HCT116 (cell line): Measurements from ENCODE around the gene TXNDC11. TPM values are rescaled to one million over a fixed set of nuclear protein-coding genes. Genes with fewer than 3 reads are reported as not detected.

Experiments
- ATAC-seq: fragments of 200-7000 bp; cut with Tn5 transposase; 2 replicates; pipeline ENCODE4 v1.9.1; 2020; ENCODE audit warnings: mild to moderate bottlenecking, moderate library complexity
- BruUV-seq: library from RNA; stranded (reverse); fragments of 400-500 nt; replicated peaks from 2 replicates; lab custom pipeline; 2021; lab: Mats Ljungman, UMichigan
- CTCF ChIA-PET: fragments of 300-600 bp; sonication (Branson Sonifier 250); formaldehyde crosslinking; loops from one replicate; lab custom pipeline; 2021; ENCODE audit warnings: antibody characterized with exemption; lab: Charles Lee
- POLR2A ChIA-PET: fragments of 300-600, 350-600 bp; sonication (Branson Sonifier 250); formaldehyde crosslinking; loops from one replicate; lab custom pipeline; 2021; ENCODE audit warnings: antibody characterized with exemption; lab: Charles Lee
- RAD21 ChIA-PET, 2 experiments: fragments of 300-600 bp; sonication (Branson Sonifier 250); formaldehyde crosslinking; loops; one replicate each; lab custom pipeline; 2023; ENCODE audit warnings: low total read pairs in 2 of 2; ENCODE audit not compliant: uncharacterized antibody in 2 of 2, unreplicated experiment in 2 of 2, low non-redundant PET in 1 of 2; lab: Charles Lee
- DNase-seq: peaks from one replicate; pipeline ENCODE4 v3.0.0-alpha.2; 2010; ENCODE audit warnings: low read depth, low spot score
- H2AFZ ChIP-seq: fragments of 200-600 bp; shearing (Covaris generic), sonication (generic); 2 replicates; pipeline ENCODE4 v1.6.1; 2017; ENCODE audit warnings: low read depth, mixed run types, mixed read lengths, antibody characterized with exemption, low read length; ENCODE audit not compliant: poor library complexity, severe bottlenecking
- H3K27ac ChIP-seq: 2 replicates; pipeline ENCODE4 v1.5.1; 2012; ENCODE audit warnings: low read depth, low read length
- H3K27me3 ChIP-seq: fragments of 200-600 bp; sonication (generic); 2 replicates; pipeline ENCODE4 v1.6.1; 2016; ENCODE audit warnings: mixed run types, low read length, mixed read lengths; ENCODE audit not compliant: insufficient read depth
- H3K36me3 ChIP-seq, 2 experiments: fragments of 200-500 bp in 1 of 2; fragments of 200-600 bp in 1 of 2; sonication (Bioruptor generic) in 1 of 2; sonication (generic) in 1 of 2; 2 replicates each; pipeline versions ENCODE4 v1.5.1 to v1.6.1; 2014 to 2016; ENCODE audit warnings: low read length in 2 of 2, inconsistent platforms in 1 of 2, mixed read lengths in 1 of 2, mixed run types in 1 of 2; ENCODE audit not compliant: insufficient read depth in 2 of 2, control insufficient read depth in 1 of 2
- H3K4me1 ChIP-seq, 2 experiments: fragments of 200-600 bp in 1 of 2; sonication (generic) in 1 of 2; 2 replicates each; pipeline versions ENCODE4 v1.5.1 to v1.6.1; 2012 to 2017; ENCODE audit warnings: low read length in 2 of 2, inconsistent platforms in 1 of 2, mild to moderate bottlenecking in 1 of 2, mixed read lengths in 1 of 2, mixed run types in 1 of 2, moderate library complexity in 1 of 2; ENCODE audit not compliant: insufficient read depth in 2 of 2, control insufficient read depth in 1 of 2
- H3K4me2 ChIP-seq: fragments of 200-600 bp; sonication (generic); 2 replicates; pipeline ENCODE4 v1.6.1; 2017; ENCODE audit warnings: mixed run types, low read length, mixed read lengths
- H3K4me3 ChIP-seq, 2 experiments: fragments of 200-600 bp in 1 of 2; sonication (generic) in 1 of 2; replicated peaks in 1 of 2; 2 replicates each; pipeline ENCODE4 v1.5.1; 2011 to 2016; ENCODE audit warnings: low read length in 2 of 2, control low read depth in 1 of 2, low read depth in 1 of 2, mild to moderate bottlenecking in 1 of 2, mixed read lengths in 1 of 2, mixed run types in 1 of 2
- H3K79me2 ChIP-seq: fragments of 200-600 bp; sonication (generic); 2 replicates; pipeline ENCODE4 v1.6.1; 2017; ENCODE audit warnings: mild to moderate bottlenecking, mixed run types, low read length, moderate library complexity, mixed read lengths; ENCODE audit not compliant: insufficient read depth
- H3K9ac ChIP-seq: fragments of 200-600 bp; sonication (generic); 2 replicates; pipeline ENCODE4 v1.6.1; 2016; ENCODE audit warnings: low read length, mixed read lengths
- H3K9me2 ChIP-seq: fragments of 200-600 bp; sonication (generic), shearing (Covaris generic); 2 replicates; pipeline ENCODE4 v1.6.1; 2017; ENCODE audit warnings: mixed run types, mild to moderate bottlenecking, moderate library complexity; ENCODE audit not compliant: insufficient read depth
- H3K9me3 ChIP-seq, 2 experiments: fragments of 200-500 bp in 1 of 2; fragments of 200-600 bp in 1 of 2; sonication (Bioruptor generic) in 1 of 2; sonication (generic) in 1 of 2; 2 replicates each; pipeline ENCODE4 v1.6.1; 2014 to 2017; ENCODE audit warnings: low read length in 2 of 2, mixed read lengths in 2 of 2, inconsistent platforms in 1 of 2, low read depth in 1 of 2, mild to moderate bottlenecking in 1 of 2, mixed run types in 1 of 2, moderate library complexity in 1 of 2; ENCODE audit not compliant: control insufficient read depth in 1 of 2, insufficient read depth in 1 of 2
- H4K20me1 ChIP-seq: fragments of 200-600 bp; sonication (generic), shearing (Covaris generic); 2 replicates; pipeline ENCODE4 v1.6.1; 2017; ENCODE audit warnings: mixed run types, mild to moderate bottlenecking, moderate library complexity; ENCODE audit not compliant: insufficient read depth
- CBX3 ChIP-seq: IDR thresholded peaks from 2 replicates; pipeline ENCODE4 v1.6.1; 2012; ENCODE audit warnings: low read depth
- EZH2 ChIP-seq: fragments of 200-600 bp; sonication (generic); IDR thresholded peaks from 2 replicates; pipeline ENCODE4 v1.6.1; 2017; ENCODE audit warnings: antibody characterized with exemption, mixed run types
- FOSL1 ChIP-seq: IDR thresholded peaks from 2 replicates; pipeline ENCODE4 v1.6.1; 2012; ENCODE audit warnings: low read depth
- POLR2A ChIP-seq: IDR thresholded peaks from 2 replicates; pipeline ENCODE4 v1.7.0; 2011; ENCODE audit warnings: borderline replicate concordance; ENCODE audit not compliant: insufficient read depth, insufficient read length; ENCODE audit errors: extremely low read depth
- RAD21 ChIP-seq: IDR thresholded peaks from 2 replicates; pipeline ENCODE4 v1.6.1; 2012; ENCODE audit warnings: low read depth, mild to moderate bottlenecking
- YY1 ChIP-seq: IDR thresholded peaks from 2 replicates; pipeline ENCODE4 v1.6.1; 2011; ENCODE audit warnings: low read length, low read depth, moderate library complexity, mild to moderate bottlenecking; ENCODE audit not compliant: insufficient replicate concordance; ENCODE audit errors: extremely low read depth
- intact Hi-C: fragments of 100-400 bp; cut with micrococcal nuclease; formaldehyde crosslinking; loops from 2 replicates; pipeline ENCODE4 v1.10.0; 2022
- total RNA-seq: library from RNA; stranded (reverse); gene quantifications from one replicate; pipeline ENCODE4 v1.2.1, GENCODE V29; 2021; ENCODE audit not compliant: unreplicated experiment
- TF ChIP-seq, protein P1 (sequence below): IDR thresholded peaks from 2 replicates; pipeline ENCODE4 v1.6.1; 2012
- TF ChIP-seq, protein P2 (sequence below), 3 experiments: fragments of 200-600 bp in 1 of 3; sonication (generic) in 1 of 3; IDR thresholded peaks in 2 of 3; conservative IDR thresholded peaks in 1 of 3; 2 replicates each; pipeline ENCODE4 v1.5.1; 2012 to 2017; ENCODE audit warnings: low read depth in 2 of 3, low read length in 2 of 3, antibody characterized with exemption in 1 of 3, borderline replicate concordance in 1 of 3, control low read depth in 1 of 3, mild to moderate bottlenecking in 1 of 3, mixed read lengths in 1 of 3, mixed run types in 1 of 3, moderate library complexity in 1 of 3; ENCODE audit not compliant: insufficient read depth in 1 of 3

TXNDC11 gene
- total RNA-seq, 1 experiment from 2014 or later = 26.8 TPM

DNA sequence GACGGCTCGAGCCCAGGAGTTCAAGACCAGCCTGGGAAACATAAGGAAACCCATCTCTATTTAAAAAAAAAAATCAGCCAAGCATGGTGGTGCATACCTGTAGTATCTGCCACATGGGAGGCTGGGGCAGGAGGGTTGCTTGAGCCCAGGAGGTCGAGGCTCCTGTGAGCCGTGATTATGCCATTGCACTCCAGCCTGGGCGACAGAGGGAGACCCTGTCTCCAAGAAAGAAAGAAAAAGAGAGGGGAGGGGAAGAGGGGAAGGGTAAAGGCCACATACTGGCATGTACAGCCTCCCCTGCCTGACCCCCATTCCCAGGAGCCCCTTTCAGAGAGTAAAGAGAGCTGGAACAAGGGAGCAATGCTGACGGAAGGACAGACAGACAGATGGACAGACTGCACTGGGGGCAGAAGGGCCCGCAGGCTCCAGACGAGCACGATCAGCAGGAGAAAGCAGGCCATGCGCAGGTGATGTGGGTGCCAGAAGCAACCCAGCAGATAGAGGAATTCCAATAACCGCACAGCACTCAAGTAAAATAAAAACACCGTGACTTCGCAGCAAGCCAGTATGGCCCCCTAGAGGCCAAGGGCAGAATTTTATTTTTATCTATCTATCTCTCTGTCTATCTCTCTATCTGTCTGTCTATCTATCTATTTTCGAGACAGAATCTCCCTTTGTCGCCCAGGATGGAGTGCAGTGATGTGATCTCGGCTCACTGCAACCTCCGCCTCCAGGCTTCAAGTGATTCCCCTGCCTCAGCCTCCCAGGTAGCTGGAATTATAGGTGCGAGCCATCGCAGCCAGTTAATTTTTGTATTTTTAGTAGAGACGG, 101.5 kb downstream of the TXNDC11 start:
- ChIA-PET POLR2A (interaction anchor here (1.1 to 1.4 kb wide), 3 partner anchors 22 to 233 kb away, joined by 3 to 4 read pairs (median 3); no protein-coding TSS in a partner anchor), CTCF (interaction anchor here (0.7 to 2.4 kb wide), 7 partner anchors 26 to 245 kb away, joined by 3 to 14 read pairs (median 4); partner anchors contain the start of gene LITAF), RAD21 (interaction anchor here (0.6 to 1.5 kb wide), 4 partner anchors 56 to 110 kb away, joined by 3 to 6 read pairs (median 4); no protein-coding TSS in a partner anchor)
- TF ChIP-seq FOSL1 = 0 out of 2 replicates have a peak, but pooled peaks have one; percentile 10
- no peak for TF ChIP-seq YY1
- no peak for TF ChIP-seq EZH2
- TF ChIP-seq, protein P1, sequence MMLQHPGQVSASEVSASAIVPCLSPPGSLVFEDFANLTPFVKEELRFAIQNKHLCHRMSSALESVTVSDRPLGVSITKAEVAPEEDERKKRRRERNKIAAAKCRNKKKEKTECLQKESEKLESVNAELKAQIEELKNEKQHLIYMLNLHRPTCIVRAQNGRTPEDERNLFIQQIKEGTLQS = no peak
- TF ChIP-seq RAD21 = peak; percentile 89
- no peak for TF ChIP-seq CBX3
- no peak for TF ChIP-seq POLR2A
- TF ChIP-seq, protein P2, sequence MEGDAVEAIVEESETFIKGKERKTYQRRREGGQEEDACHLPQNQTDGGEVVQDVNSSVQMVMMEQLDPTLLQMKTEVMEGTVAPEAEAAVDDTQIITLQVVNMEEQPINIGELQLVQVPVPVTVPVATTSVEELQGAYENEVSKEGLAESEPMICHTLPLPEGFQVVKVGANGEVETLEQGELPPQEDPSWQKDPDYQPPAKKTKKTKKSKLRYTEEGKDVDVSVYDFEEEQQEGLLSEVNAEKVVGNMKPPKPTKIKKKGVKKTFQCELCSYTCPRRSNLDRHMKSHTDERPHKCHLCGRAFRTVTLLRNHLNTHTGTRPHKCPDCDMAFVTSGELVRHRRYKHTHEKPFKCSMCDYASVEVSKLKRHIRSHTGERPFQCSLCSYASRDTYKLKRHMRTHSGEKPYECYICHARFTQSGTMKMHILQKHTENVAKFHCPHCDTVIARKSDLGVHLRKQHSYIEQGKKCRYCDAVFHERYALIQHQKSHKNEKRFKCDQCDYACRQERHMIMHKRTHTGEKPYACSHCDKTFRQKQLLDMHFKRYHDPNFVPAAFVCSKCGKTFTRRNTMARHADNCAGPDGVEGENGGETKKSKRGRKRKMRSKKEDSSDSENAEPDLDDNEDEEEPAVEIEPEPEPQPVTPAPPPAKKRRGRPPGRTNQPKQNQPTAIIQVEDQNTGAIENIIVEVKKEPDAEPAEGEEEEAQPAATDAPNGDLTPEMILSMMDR (IDR thresholded peaks at IDR 0.05 in 2 of 3, conservative IDR thresholded peaks at IDR 0.05 in 1 of 3; ENCODE audit: borderline replicate concordance in 1 of 3, insufficient read depth in 1 of 3, low read depth in 2 of 3, low read length in 2 of 3) = peak; percentile 67 to 93 (median 78)
- H3K4me3 ChIP-seq = no peak overlapping the region
- H3K27ac ChIP-seq = peak overlapping the region; percentile 58
- no peaks in the 10 kb centered on the region for H3K36me3 ChIP-seq
- peak overlapping the region; percentile 95 for H2AFZ ChIP-seq
- BruUV-seq = no TSS peak
- H4K20me1 ChIP-seq = no peaks in the 10 kb centered on the region
- no peaks in the 10 kb centered on the region for H3K27me3 ChIP-seq
- no peaks in the 10 kb centered on the region for H3K9me2 ChIP-seq
- H3K9me3 ChIP-seq = no peaks in the 10 kb centered on the region
- DNase-seq (no peak), ATAC-seq (peak; percentile 69)
- intact Hi-C loops = loop anchor here (1.0 to 5.0 kb wide), 3 partner anchors 59 to 234 kb away; no protein-coding TSS in a partner anchor
- H3K4me1 ChIP-seq = peaks cover 20 to 31% of the 10 kb centered on the region in 2 experiments
- H3K9ac ChIP-seq = peak overlapping the region; percentile 39
- H3K4me2 ChIP-seq = peak overlapping the region; percentile 62
- H3K79me2 ChIP-seq = no peaks in the 10 kb centered on the region
